Measurements from ENCODE around the gene MARCHF2.

- TF ChIP-seq BHLHE40 (IDR thresholded peaks at IDR 0.05; ENCODE audit: borderline replicate concordance): no peak
- no peak for TF ChIP-seq FOXA1 (IDR thresholded peaks at IDR 0.05)
- TF ChIP-seq LEF1 (IDR thresholded peaks at IDR 0.05; ENCODE audit: borderline replicate concordance): no peak
- no peak for TF ChIP-seq SP1 (IDR thresholded peaks at IDR 0.05)
- no peak for TF ChIP-seq ELF4 (IDR thresholded peaks at IDR 0.05)
- no peak for TF ChIP-seq ZNF384 (IDR thresholded peaks at IDR 0.05)
- no peak for TF ChIP-seq FOXM1 (IDR thresholded peaks at IDR 0.05; ENCODE audit: borderline replicate concordance)
- TF ChIP-seq CTBP1 (IDR thresholded peaks at IDR 0.05; ENCODE audit: borderline replicate concordance): no peak
These were observed 13.2 kb downstream of the MARCHF2 start for GRCh38 chr19:8426283-8426682.
